GM12874 (cell line): ENCODE results near the gene CPXM1.

Experiments
- TF ChIP-seq, protein P1 (sequence below): IDR thresholded peaks from 2 replicates; pipeline ENCODE4 v1.5.1; 2011; ENCODE audit warnings: low read depth, mild to moderate bottlenecking, control low read depth, low read length, moderate library complexity; ENCODE audit not compliant: insufficient read depth

Gene CPXM1

DNA sequence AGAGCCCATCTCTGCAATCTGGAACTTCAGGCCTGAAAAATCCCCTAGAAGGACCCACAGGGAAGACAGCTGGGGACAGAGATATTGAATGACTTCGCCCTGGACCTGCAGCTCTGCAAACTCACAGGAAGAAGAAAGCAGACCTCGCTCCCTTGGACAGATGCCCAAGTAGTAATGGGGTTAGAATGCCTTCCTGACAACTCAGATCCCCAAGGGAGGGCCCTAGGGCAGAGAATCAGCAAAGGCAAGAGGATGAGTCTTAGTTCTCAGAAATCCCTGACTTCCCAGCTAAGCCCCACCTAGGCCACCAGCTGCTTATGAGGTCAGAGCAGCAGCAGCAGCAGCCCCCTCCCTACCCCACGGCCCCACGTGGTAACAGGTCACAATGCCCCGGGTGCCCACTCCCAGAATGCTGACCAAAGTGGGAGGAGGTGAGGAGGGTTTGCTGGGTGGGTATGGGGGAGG is 14.2 kb upstream of the CPXM1 start, which contains the start of gene C20orf141:
C20orf141 (plus strand) TSS at position 401 of the 465 bp plus-strand sequence. CDS start 198 bp downstream, outside the sequence.
- TF ChIP-seq, protein P1, sequence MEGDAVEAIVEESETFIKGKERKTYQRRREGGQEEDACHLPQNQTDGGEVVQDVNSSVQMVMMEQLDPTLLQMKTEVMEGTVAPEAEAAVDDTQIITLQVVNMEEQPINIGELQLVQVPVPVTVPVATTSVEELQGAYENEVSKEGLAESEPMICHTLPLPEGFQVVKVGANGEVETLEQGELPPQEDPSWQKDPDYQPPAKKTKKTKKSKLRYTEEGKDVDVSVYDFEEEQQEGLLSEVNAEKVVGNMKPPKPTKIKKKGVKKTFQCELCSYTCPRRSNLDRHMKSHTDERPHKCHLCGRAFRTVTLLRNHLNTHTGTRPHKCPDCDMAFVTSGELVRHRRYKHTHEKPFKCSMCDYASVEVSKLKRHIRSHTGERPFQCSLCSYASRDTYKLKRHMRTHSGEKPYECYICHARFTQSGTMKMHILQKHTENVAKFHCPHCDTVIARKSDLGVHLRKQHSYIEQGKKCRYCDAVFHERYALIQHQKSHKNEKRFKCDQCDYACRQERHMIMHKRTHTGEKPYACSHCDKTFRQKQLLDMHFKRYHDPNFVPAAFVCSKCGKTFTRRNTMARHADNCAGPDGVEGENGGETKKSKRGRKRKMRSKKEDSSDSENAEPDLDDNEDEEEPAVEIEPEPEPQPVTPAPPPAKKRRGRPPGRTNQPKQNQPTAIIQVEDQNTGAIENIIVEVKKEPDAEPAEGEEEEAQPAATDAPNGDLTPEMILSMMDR: no peak

DNA sequence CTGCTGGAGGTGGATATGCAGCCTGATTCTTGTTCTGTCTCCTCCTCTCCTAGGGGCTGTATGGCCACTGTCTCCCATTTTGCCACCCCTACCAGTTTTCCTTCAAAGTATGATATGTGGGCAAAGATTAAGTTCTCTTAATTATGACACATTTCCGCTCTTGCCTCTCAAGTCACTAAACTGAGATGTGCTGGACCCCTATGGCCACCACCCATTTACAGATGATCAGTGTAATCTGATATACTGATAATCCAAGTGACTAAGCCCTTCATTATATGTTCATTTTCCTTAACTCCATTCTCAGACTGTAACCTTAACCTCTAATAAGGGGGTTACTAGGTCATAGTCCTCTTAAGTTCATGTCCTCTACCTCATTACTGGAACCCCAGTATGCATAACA is 13.6 kb upstream of the CPXM1 start:
- TF ChIP-seq, protein P1: no peak

DNA sequence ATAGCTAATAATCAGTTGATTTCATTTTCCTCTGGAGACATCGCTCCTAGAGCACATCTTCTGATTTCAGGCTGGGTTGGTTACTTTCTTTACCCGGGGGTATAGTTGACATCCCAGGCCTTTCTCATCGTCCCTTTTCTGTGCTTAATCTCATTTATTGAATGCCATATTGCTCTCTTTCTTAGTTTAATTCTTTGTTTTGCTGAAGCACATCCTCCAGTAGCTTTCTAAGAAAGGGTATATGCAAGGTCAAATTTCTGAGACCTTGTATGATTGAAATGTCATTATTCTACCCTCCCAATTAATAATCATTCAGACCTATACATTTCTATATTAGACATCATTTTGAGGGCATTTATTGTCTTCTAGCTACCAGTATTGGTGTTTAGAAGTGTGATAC is 11.8 kb upstream of the CPXM1 start:
- TF ChIP-seq, protein P1: no peak

DNA sequence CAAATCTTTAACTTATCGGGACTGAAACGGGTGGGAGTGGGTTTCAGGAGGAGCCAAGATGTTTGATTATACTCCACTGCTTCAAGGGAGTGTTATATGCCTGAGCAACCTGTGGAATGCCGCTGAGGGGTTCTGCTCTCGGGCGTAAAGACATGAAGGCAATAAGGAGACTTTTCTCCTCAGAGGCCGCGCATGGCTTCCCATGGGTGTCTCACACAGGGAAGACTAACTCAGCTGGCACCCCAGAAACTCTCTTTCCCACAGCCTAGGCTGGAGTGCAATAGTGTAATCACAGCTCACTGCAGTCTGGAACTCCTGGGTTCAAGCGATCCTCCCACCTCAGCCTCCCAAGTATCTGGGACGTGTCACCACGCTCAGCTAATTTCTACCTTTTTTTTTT is 9.3 kb upstream of the CPXM1 start:
- TF ChIP-seq, protein P1: no peak

DNA sequence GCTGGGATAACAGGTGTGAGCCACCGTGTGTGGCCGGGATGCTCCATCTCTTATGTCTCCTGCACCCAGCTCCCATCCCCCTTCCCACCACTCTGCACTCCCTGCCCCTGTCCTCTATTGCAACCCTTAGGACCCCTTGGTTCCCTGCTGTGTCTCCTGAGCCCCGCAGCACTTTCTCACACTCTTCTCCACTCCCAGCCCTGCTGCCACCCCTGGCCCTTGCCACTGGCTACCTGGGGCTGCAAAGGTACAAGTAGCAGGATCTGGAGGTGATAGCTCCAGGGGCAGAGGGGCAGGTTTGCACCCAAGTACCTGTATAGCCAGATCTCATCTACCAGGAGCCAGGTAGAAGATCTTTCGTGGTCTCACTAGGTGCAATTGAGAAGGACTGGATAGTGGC is 6.6 kb upstream of the CPXM1 start:
- TF ChIP-seq, protein P1: no peak

GRCh38 chr20:2806351-2806701 is 5.9 kb upstream of the CPXM1 start:
- TF ChIP-seq, protein P1: no peak

DNA sequence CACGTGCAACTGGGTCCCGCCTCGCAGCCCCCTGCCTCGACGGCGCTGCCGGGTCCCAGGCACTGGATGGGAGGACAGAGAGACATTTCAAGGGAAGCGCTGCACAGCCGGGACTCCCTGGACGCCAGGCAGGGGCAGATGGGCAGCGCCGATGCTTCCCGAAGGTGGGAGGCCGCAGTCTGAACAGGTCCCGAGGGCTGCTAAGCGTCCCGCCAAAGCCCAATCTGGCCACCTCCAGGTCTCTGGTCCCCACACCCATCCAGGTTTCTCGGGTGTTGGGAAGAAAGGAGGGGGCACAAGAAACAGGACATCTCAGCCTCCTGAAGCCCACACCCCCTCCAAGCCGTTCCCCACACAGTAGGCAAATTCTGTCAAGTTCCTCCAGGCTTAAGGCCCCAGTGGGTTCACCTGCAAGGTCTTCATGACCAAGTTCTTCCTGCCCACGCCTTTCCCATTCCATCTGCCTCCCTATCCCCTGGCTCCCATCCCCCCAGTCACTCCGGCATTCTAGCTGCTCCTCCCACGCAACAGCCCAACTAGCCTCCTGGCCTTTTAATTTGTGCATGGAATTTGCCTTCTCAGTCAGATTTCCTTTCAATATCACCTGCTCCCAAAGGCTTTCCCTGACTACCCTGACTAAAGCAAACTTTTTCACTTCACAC is 5.4 kb upstream of the CPXM1 start:
- TF ChIP-seq, protein P1: no peak
